ENCODE data around the gene SYNCRIP. TPM values are rescaled to one million over a fixed set of nuclear protein-coding genes. Genes with fewer than 3 reads are reported as not detected.
"Not testable (repeated sequence)": the region's sequence is repeated elsewhere in the genome, so short reads cannot be mapped to it uniquely, and the experiment has no call there.

SYNCRIP gene
- total RNA-seq, result 100 to 1,000 TPM; 136 to 137 TPM

- Mint-ChIP-seq H3K27me3 (ENCODE audit: low read depth) (peaks cover 1% of the 10 kb centered on the region), H3K9me3 (ENCODE audit: insufficient read depth) (no peaks in the 10 kb centered on the region), H3K36me3 (ENCODE audit: low read depth) (peaks cover 40% of the 10 kb centered on the region), H3K4me3 (peak within 1 kb of the TSS; percentile 90), H3K4me1 (ENCODE audit: low read depth) (peaks cover 38% of the 10 kb centered on the region), H3K27ac (peak within 1 kb of the TSS; percentile 99)
- ChIA-PET CTCF (interaction anchor here (1.1 to 7.4 kb wide), 3 partner anchors 28 to 34 kb away, joined by 4 to 106 read pairs (median 5); no protein-coding TSS in a partner anchor), POLR2A (interaction anchor here (0.6 to 10.5 kb wide), 22 partner anchors 8 to 1947 kb away, joined by 3 to 501 read pairs (median 4); partner anchors contain the start of genes ORC3, RARS2 and SNX14)
- DNase-seq (peak; percentile 98), ATAC-seq (peak; percentile 82)
Measured at GRCh38 chr6:85642774-85643536, at the start of gene SYNCRIP. SYNCRIP (minus strand) TSS chr6:85642886; CDS start chr6:85641439, 1,447 bp downstream.

DNA sequence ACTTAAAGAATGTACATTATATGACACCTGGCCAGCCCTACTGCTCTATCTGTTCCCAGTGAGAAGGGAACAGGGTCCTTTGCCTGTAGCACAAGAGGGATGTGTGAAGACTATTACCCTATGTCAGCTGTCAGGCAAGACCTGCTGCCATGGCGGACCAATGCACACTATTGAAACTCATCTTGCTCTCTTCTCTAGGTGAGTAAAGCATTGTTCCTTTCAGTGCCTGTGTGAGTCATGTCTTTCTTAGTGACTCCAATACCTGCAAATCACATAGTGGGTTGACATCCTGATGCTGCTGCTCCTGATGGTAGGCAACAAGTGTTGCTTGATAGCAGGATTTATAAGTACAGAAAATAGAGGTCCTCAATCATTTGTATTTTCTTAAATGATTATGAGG is 48.8 kb upstream of the SYNCRIP start:
- H3K9me3 Mint-ChIP-seq (ENCODE audit: insufficient read depth), result peaks cover 2% of the 10 kb centered on the region
- H3K4me1 Mint-ChIP-seq (ENCODE audit: low read depth), result no peaks in the 10 kb centered on the region
- H3K36me3 Mint-ChIP-seq (ENCODE audit: low read depth), result peaks cover under 1% of the 10 kb centered on the region
- DNase-seq (no peak), ATAC-seq (no peak)
- ChIA-PET CTCF (no interaction called here), POLR2A (no interaction called here)
- H3K4me3 Mint-ChIP-seq, result no peak overlapping the region
- peaks cover 11% of the 10 kb centered on the region for H3K27me3 Mint-ChIP-seq (ENCODE audit: low read depth)
- no peak overlapping the region for H3K27ac Mint-ChIP-seq

- peaks cover 11% of the 10 kb centered on the region for H3K27me3 Mint-ChIP-seq (ENCODE audit: low read depth)
- no peaks in the 10 kb centered on the region for H3K36me3 Mint-ChIP-seq (ENCODE audit: low read depth)
- no peak overlapping the region for H3K27ac Mint-ChIP-seq
- no peaks in the 10 kb centered on the region for H3K4me1 Mint-ChIP-seq (ENCODE audit: low read depth)
- ChIA-PET POLR2A (no interaction called here), CTCF (no interaction called here)
- no peaks in the 10 kb centered on the region for H3K9me3 Mint-ChIP-seq (ENCODE audit: insufficient read depth)
- ATAC-seq, result no peak
- no peak for DNase-seq
- H3K4me3 Mint-ChIP-seq, result no peak overlapping the region
Measured at GRCh38 chr6:85690071-85690470, 47.4 kb upstream of the SYNCRIP start.

DNA sequence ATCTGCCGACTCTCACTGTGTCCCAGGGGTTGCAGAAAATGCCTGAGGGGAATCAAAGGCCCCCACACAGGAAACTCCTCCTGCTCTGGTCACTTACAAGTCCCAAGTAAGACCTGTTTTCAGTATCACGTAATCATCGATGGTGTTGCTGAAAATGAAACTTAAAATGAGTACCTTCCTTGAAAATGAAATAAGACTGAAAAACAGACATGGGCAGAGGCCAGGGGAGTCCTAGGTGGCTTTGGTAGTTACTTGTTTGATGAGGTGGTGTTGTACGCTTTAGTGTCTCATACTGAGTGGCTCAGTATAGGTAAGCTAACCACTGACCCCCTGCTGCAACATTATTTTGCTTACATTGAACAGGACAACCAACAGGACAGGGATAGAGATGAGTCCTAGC is 43.0 kb upstream of the SYNCRIP start:
- ATAC-seq (no peak), DNase-seq (no peak)
- ChIA-PET CTCF (no interaction called here), POLR2A (no interaction called here)
- peaks cover 3% of the 10 kb centered on the region for H3K27me3 Mint-ChIP-seq (ENCODE audit: low read depth)
- H3K36me3 Mint-ChIP-seq (ENCODE audit: low read depth), result peaks cover 7% of the 10 kb centered on the region
- H3K4me1 Mint-ChIP-seq (ENCODE audit: low read depth), result peaks cover 10% of the 10 kb centered on the region
- no peak overlapping the region for H3K4me3 Mint-ChIP-seq
- peaks cover 8% of the 10 kb centered on the region for H3K9me3 Mint-ChIP-seq (ENCODE audit: insufficient read depth)
- no peak overlapping the region for H3K27ac Mint-ChIP-seq

- H3K36me3 Mint-ChIP-seq (ENCODE audit: low read depth), result peaks cover 11% of the 10 kb centered on the region
- DNase-seq (no peak), ATAC-seq (no peak)
- H3K4me3 Mint-ChIP-seq, result no peak overlapping the region
- H3K4me1 Mint-ChIP-seq (ENCODE audit: low read depth), result peaks cover 18% of the 10 kb centered on the region
- CTCF ChIA-PET, result no interaction called here
- H3K9me3 Mint-ChIP-seq (ENCODE audit: insufficient read depth), result peaks cover 8% of the 10 kb centered on the region
- H3K27me3 Mint-ChIP-seq (ENCODE audit: low read depth), result no peaks in the 10 kb centered on the region
- H3K27ac Mint-ChIP-seq, result no peak overlapping the region
- POLR2A ChIA-PET, result no interaction called here
Measured at GRCh38 chr6:85684809-85685171, 42.1 kb upstream of the SYNCRIP start.

- Mint-ChIP-seq H3K36me3 (ENCODE audit: low read depth) (peaks cover 13% of the 10 kb centered on the region), H3K4me3 (no peak overlapping the region), H3K4me1 (ENCODE audit: low read depth) (peaks cover 22% of the 10 kb centered on the region), H3K27me3 (ENCODE audit: low read depth) (no peaks in the 10 kb centered on the region), H3K9me3 (ENCODE audit: insufficient read depth) (peaks cover 8% of the 10 kb centered on the region), H3K27ac (no peak overlapping the region)
- ATAC-seq, result no peak
- CTCF ChIA-PET, result no interaction called here
- no peak for DNase-seq
- POLR2A ChIA-PET, result no interaction called here
Measured at GRCh38 chr6:85684133-85684808, 41.6 kb upstream of the SYNCRIP start.

- H3K27me3 Mint-ChIP-seq (ENCODE audit: low read depth); H3K9me3 Mint-ChIP-seq (ENCODE audit: insufficient read depth); H3K27ac Mint-ChIP-seq; DNase-seq; POLR2A ChIA-PET; H3K4me3 Mint-ChIP-seq; CTCF ChIA-PET; ATAC-seq: not testable (repeated sequence)
- H3K36me3 Mint-ChIP-seq (ENCODE audit: low read depth), result peaks cover 30% of the 10 kb centered on the region
- H3K4me1 Mint-ChIP-seq (ENCODE audit: low read depth), result peaks cover 23% of the 10 kb centered on the region
Measured at GRCh38 chr6:85681899-85682298, 39.2 kb upstream of the SYNCRIP start.

DNA sequence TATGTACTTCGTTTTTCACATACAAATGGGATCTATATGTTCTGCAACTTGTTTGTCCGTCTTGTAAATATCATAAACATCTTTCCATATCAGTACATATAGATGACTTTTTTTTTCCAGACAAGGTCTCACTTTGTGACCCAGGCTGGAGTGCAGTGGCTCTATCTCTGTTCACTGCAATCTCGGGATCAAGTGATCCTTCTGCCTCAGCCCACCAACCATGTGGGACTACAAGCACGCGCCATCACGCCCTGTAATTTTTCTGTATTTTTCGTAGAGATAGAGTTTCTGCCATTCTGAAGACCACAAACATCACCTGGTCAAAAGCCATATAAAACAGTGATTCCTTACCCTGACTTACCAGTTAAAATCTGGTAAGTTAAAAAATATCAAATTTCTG is 37.7 kb upstream of the SYNCRIP start:
- H3K27ac Mint-ChIP-seq, result peak overlapping the region; percentile 76
- DNase-seq, result no peak
- no peaks in the 10 kb centered on the region for H3K27me3 Mint-ChIP-seq (ENCODE audit: low read depth)
- ATAC-seq, result no peak
- H3K36me3 Mint-ChIP-seq (ENCODE audit: low read depth), result peaks cover 45% of the 10 kb centered on the region
- peak overlapping the region; percentile 98 for H3K4me3 Mint-ChIP-seq
- POLR2A ChIA-PET, result no interaction called here
- peaks cover 36% of the 10 kb centered on the region for H3K4me1 Mint-ChIP-seq (ENCODE audit: low read depth)
- H3K9me3 Mint-ChIP-seq (ENCODE audit: insufficient read depth), result peaks cover 8% of the 10 kb centered on the region
- CTCF ChIA-PET, result no interaction called here

- H3K27me3 Mint-ChIP-seq (ENCODE audit: low read depth), result no peaks in the 10 kb centered on the region
- H3K36me3 Mint-ChIP-seq (ENCODE audit: low read depth), result peaks cover 53% of the 10 kb centered on the region
- DNase-seq (no peak), ATAC-seq (no peak)
- peaks cover 44% of the 10 kb centered on the region for H3K4me1 Mint-ChIP-seq (ENCODE audit: low read depth)
- CTCF ChIA-PET, result interaction anchor here (2.0 to 5.2 kb wide), 3 partner anchors 10 to 87 kb away, joined by 12 to 106 read pairs (median 17); partner anchors contain the start of gene SYNCRIP
- peak overlapping the region; percentile 89 for H3K27ac Mint-ChIP-seq
- POLR2A ChIA-PET, result interaction anchor here (0.8 to 5.8 kb wide), 19 partner anchors 10 to 1476 kb away, joined by 3 to 501 read pairs (median 8); partner anchors contain the start of genes NT5E, SNX14 and SYNCRIP
- peaks cover 8% of the 10 kb centered on the region for H3K9me3 Mint-ChIP-seq (ENCODE audit: insufficient read depth)
- H3K4me3 Mint-ChIP-seq, result peak overlapping the region; percentile 98
Measured at GRCh38 chr6:85679445-85680123, 36.9 kb upstream of the SYNCRIP start.

- ATAC-seq (peak; percentile 86), DNase-seq (peak; percentile 98)
- H3K4me1 Mint-ChIP-seq (ENCODE audit: low read depth), result peaks cover 52% of the 10 kb centered on the region
- peaks cover 8% of the 10 kb centered on the region for H3K9me3 Mint-ChIP-seq (ENCODE audit: insufficient read depth)
- peak overlapping the region; percentile 98 for H3K4me3 Mint-ChIP-seq
- H3K36me3 Mint-ChIP-seq (ENCODE audit: low read depth), result peaks cover 61% of the 10 kb centered on the region
- H3K27ac Mint-ChIP-seq, result peak overlapping the region; percentile 89
- POLR2A ChIA-PET, result interaction anchor here (0.6 to 5.8 kb wide), 37 partner anchors 9 to 1477 kb away, joined by 3 to 501 read pairs (median 6); partner anchors contain the start of genes NT5E, SNX14 and SYNCRIP
- H3K27me3 Mint-ChIP-seq (ENCODE audit: low read depth), result no peaks in the 10 kb centered on the region
- CTCF ChIA-PET, result interaction anchor here (1.1 to 5.2 kb wide), 6 partner anchors 9 to 321 kb away, joined by 3 to 106 read pairs (median 8); partner anchors contain the start of gene SYNCRIP
Measured at GRCh38 chr6:85678602-85679444, 36.1 kb upstream of the SYNCRIP start.

Measured in activated CD8-positive, alpha-beta T cell treated with anti-CD3 and anti-CD28 coated beads, Interleukin-2, amount 10 ng/mL, durations not matched to agents 7 days and 5 days (primary cell).